Measurements from ENCODE around the gene CACNA1C.

CACNA1C gene

DNA sequence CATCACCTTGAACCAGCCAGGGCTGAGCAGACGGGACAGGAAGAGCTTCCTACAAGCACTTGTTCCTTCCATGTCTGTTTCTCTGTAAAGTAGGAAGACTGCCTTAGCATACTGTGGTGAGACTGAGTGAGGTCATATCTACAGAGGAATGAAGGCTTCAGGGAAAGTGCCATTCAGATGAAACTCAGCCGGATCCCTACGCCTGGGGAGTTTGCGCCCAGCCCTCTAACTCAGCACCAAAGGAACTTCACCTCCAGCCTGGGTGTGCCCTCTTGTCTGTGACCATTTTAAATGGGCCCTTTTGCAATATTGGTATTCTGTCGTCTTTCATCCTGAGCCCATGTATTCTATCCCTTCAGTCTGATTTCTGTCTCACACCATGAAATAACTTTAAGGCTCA, 566.3 kb downstream of the CACNA1C start:
- Histone ChIP-seq H3K4me3 (ENCODE audit: low read depth in 1 of 5, low read length in 5 of 5) (no peak overlapping the region), H3K27ac (ENCODE audit: low read depth, low read length) (no peak overlapping the region), H3K9ac (ENCODE audit: low read length in 5 of 5) (no peak overlapping the region), H3K4me1 (ENCODE audit: control insufficient read depth in 5 of 5, insufficient read depth in 5 of 5, low read length in 5 of 5) (peaks cover 0 to 2% (median 0%) of the 10 kb centered on the region in 5 donors), H3K36me3 (ENCODE audit: control insufficient read depth in 5 of 5, insufficient read depth in 5 of 5, low read length in 5 of 5) (peaks cover 0 to 4% (median 0%) of the 10 kb centered on the region in 5 donors), H3K9me3 (ENCODE audit: control insufficient read depth in 5 of 5, low read length in 5 of 5) (no peaks in the 10 kb centered on the region), H3K27me3 (ENCODE audit: control insufficient read depth in 5 of 5, insufficient read depth in 4 of 5, low read length in 5 of 5) (peaks cover 0 to 17% (median 3%) of the 10 kb centered on the region in 5 donors)

DNA sequence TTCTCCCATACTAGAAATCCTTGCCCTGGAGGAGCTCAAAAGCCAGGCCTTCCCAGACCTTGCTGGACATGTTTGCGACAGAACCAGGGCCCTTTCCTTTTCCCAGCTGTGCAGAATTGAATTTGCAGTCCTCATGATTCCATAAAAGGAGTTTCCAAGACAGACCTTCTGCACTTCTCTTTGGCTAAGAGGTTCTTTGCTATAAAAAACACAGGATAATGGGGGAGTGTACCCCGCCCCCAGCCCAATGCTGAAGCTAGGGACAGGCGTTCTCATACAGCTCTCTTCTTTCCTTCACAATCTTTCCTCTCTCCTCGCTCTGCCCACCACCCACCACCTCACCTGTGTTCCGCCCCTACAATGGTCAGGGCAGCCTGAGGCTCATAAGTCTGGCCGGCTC, 569.7 kb downstream of the CACNA1C start:
- no peak overlapping the region for H3K27ac ChIP-seq (ENCODE audit: low read depth, low read length)
- H3K9ac ChIP-seq (ENCODE audit: low read length in 5 of 5) = no peak overlapping the region
- peaks cover 0 to 4% (median 0%) of the 10 kb centered on the region in 5 donors for H3K36me3 ChIP-seq (ENCODE audit: control insufficient read depth in 5 of 5, insufficient read depth in 5 of 5, low read length in 5 of 5)
- no peaks in the 10 kb centered on the region for H3K4me1 ChIP-seq (ENCODE audit: control insufficient read depth in 5 of 5, insufficient read depth in 5 of 5, low read length in 5 of 5)
- H3K9me3 ChIP-seq (ENCODE audit: control insufficient read depth in 5 of 5, low read length in 5 of 5) = no peaks in the 10 kb centered on the region
- H3K4me3 ChIP-seq (ENCODE audit: low read depth in 1 of 5, low read length in 5 of 5) = no peak overlapping the region
- peaks cover 0 to 4% (median 2%) of the 10 kb centered on the region in 5 donors for H3K27me3 ChIP-seq (ENCODE audit: control insufficient read depth in 5 of 5, insufficient read depth in 4 of 5, low read length in 5 of 5)

DNA sequence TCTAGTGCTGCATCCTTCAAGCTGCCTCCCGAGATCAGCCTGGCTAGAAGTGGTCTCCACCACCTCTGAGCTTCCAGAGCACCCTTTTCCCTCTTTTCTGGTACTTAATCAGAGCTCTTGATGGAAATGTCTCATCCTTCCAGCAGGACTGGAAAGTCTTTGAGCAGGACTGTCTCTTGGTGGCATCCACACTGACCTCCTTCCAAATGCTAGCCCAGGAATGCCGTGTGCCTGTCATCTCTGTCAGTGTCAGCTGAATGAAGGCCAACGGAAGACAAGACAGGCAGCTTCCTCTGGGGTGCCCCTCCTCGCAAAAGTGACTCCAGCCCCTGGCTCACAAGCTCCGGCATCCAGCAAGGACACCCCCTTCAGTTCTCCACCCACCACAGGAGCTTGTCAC, 570.7 kb downstream of the CACNA1C start:
- peaks cover 0 to 4% (median 0%) of the 10 kb centered on the region in 5 donors for H3K36me3 ChIP-seq (ENCODE audit: control insufficient read depth in 5 of 5, insufficient read depth in 5 of 5, low read length in 5 of 5)

DNA sequence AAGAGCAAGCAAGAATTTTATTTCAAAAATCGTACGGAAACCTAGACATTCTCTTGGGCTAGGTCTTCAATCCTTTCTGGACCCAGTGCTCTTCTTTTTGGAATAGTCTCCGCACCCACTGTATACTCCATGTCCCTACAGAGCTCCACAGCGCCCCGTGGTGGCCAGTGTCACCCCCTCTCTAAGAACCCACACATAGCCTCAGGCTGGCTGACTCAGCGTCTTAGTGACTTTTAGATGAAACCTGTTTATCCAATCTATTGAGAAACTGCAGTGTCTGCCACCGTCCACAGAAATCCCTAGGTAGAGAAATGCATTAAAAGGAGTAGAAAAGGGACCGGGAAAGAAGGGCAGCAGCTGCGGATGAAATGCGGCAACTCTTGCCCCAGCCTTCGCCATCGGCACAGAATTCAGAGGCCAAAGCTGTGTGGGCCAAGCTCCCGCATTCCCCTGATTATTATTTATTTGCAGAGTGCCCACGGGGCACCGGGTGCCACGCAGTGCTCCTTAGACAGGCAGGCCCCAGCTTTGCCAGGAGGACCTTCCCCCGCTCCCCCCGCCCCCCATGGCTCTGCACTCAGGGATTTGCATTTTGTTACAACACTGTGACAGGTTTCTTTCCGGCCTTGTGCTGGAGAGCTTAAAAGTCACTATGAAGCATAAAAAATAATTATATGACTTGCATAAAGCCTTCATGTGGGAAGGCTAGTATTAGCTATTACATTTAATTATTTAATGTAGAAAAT, 571.9 kb downstream of the CACNA1C start:
- no peak overlapping the region for H3K4me3 ChIP-seq (ENCODE audit: low read depth in 1 of 5, low read length in 5 of 5)
- peaks cover 0 to 4% (median 0%) of the 10 kb centered on the region in 5 donors for H3K36me3 ChIP-seq (ENCODE audit: control insufficient read depth in 5 of 5, insufficient read depth in 5 of 5, low read length in 5 of 5)
- no peak overlapping the region for H3K9ac ChIP-seq (ENCODE audit: low read length in 5 of 5)
- no peak overlapping the region for H3K27ac ChIP-seq (ENCODE audit: low read depth, low read length)
- peaks cover 0 to 4% (median 3%) of the 10 kb centered on the region in 5 donors for H3K27me3 ChIP-seq (ENCODE audit: control insufficient read depth in 5 of 5, insufficient read depth in 4 of 5, low read length in 5 of 5)
- H3K4me1 ChIP-seq (ENCODE audit: control insufficient read depth in 5 of 5, insufficient read depth in 5 of 5, low read length in 5 of 5) = no peaks in the 10 kb centered on the region
- no peaks in the 10 kb centered on the region for H3K9me3 ChIP-seq (ENCODE audit: control insufficient read depth in 5 of 5, low read length in 5 of 5)

More for the DNA sequence above, 570.7 kb downstream of the CACNA1C start:
- Histone ChIP-seq H3K9me3 (ENCODE audit: control insufficient read depth in 5 of 5, low read length in 5 of 5) (no peaks in the 10 kb centered on the region), H3K27me3 (ENCODE audit: control insufficient read depth in 5 of 5, insufficient read depth in 4 of 5, low read length in 5 of 5) (peaks cover 0 to 3% (median 2%) of the 10 kb centered on the region in 5 donors), H3K4me1 (ENCODE audit: control insufficient read depth in 5 of 5, insufficient read depth in 5 of 5, low read length in 5 of 5) (no peaks in the 10 kb centered on the region), H3K4me3 (ENCODE audit: low read depth in 1 of 5, low read length in 5 of 5) (no peak overlapping the region), H3K9ac (ENCODE audit: low read length in 5 of 5) (no peak overlapping the region), H3K27ac (ENCODE audit: low read depth, low read length) (no peak overlapping the region)

DNA sequence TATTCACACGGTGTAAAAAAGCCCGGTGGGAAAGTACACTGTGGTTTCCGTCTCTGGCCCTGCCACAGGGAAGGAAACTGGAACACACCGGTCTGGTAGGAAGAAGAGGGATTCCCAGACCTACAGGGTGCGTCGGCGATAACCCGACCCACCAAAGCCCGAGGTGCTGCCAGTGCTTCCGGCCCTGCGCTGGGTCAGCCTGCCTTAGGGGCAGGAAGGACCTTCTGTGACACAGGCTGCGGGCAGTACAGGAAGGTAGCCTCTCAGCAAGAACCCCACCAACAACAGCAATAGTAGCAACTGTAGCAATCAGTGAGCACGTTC, 572.5 kb downstream of the CACNA1C start:
- Histone ChIP-seq H3K9me3 (ENCODE audit: control insufficient read depth in 5 of 5, low read length in 5 of 5) (no peaks in the 10 kb centered on the region), H3K27ac (ENCODE audit: low read depth, low read length) (no peak overlapping the region), H3K36me3 (ENCODE audit: control insufficient read depth in 5 of 5, insufficient read depth in 5 of 5, low read length in 5 of 5) (peaks cover 0 to 4% (median 0%) of the 10 kb centered on the region in 5 donors), H3K4me3 (ENCODE audit: low read depth in 1 of 5, low read length in 5 of 5) (no peak overlapping the region), H3K4me1 (ENCODE audit: control insufficient read depth in 5 of 5, insufficient read depth in 5 of 5, low read length in 5 of 5) (no peaks in the 10 kb centered on the region), H3K9ac (ENCODE audit: low read length in 5 of 5) (no peak overlapping the region), H3K27me3 (ENCODE audit: control insufficient read depth in 5 of 5, insufficient read depth in 4 of 5, low read length in 5 of 5) (peaks cover 0 to 4% (median 3%) of the 10 kb centered on the region in 5 donors)

DNA sequence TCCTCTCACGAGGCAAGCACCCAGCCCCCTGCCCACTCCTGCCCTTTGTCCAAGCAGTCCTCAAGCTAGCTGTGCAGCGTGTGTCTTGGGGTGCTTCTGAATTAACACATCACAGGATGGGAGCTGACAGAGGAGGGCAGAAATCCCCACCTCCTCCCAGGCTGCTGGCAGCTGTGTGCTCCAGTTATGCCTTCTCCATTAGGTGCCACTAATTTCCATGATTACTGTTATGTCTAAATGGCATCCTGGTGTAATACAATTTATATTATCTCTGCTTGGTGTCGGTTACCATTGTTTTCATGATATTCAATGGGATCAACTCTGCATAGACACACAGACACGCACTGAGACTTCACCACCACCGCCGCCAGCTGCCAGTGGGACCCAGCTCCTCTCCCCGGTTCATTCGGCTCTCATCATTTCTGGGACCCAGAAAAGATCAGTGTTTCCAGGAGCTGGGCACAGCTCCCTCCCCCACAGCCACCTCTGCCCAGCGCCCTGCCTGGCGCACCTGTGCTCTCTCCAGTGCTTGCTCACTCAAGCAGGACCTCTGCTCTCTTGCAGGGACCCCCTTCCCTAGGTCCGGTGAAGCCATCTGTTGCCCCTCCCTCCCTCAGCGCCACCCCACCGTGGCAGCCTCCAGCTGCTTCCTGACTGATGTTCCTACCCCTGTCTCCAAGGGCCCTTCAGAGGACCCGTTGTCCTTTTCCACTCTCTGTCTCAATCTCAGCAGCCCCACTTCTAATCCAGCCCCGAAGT, 574.5 kb downstream of the CACNA1C start:
- no peak overlapping the region for H3K4me3 ChIP-seq (ENCODE audit: low read depth in 1 of 5, low read length in 5 of 5)
- H3K9ac ChIP-seq (ENCODE audit: low read length in 5 of 5) = no peak overlapping the region
- no peaks in the 10 kb centered on the region for H3K36me3 ChIP-seq (ENCODE audit: control insufficient read depth in 5 of 5, insufficient read depth in 5 of 5, low read length in 5 of 5)
- no peaks in the 10 kb centered on the region for H3K9me3 ChIP-seq (ENCODE audit: control insufficient read depth in 5 of 5, low read length in 5 of 5)
- H3K27ac ChIP-seq (ENCODE audit: low read depth, low read length) = no peak overlapping the region
- H3K4me1 ChIP-seq (ENCODE audit: control insufficient read depth in 5 of 5, insufficient read depth in 5 of 5, low read length in 5 of 5) = no peaks in the 10 kb centered on the region
- peaks cover 0 to 5% (median 2%) of the 10 kb centered on the region in 5 donors for H3K27me3 ChIP-seq (ENCODE audit: control insufficient read depth in 5 of 5, insufficient read depth in 4 of 5, low read length in 5 of 5)

DNA sequence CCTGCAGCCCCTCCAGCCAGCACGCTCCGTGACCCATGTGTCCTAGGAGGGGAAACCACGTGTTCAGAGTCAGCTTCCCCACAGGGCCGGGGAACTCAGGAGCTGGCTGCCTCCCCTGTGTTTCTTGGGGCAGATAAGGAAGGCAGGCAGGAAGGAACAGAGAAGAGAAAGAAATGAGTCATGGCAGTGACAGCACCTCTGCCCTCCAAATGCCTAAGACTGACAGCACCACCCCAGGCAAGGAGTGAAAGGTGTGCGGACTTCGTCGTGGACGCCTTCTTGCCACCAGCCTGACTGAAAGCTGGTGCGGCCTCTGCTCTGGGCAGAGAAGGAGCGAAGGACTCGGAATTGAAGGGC, 575.0 kb downstream of the CACNA1C start:
- no peak overlapping the region for H3K27ac ChIP-seq (ENCODE audit: low read depth, low read length)
- H3K4me1 ChIP-seq (ENCODE audit: control insufficient read depth in 5 of 5, insufficient read depth in 5 of 5, low read length in 5 of 5) = no peaks in the 10 kb centered on the region
- H3K9me3 ChIP-seq (ENCODE audit: control insufficient read depth in 5 of 5, low read length in 5 of 5) = no peaks in the 10 kb centered on the region
- H3K36me3 ChIP-seq (ENCODE audit: control insufficient read depth in 5 of 5, insufficient read depth in 5 of 5, low read length in 5 of 5) = no peaks in the 10 kb centered on the region
- no peak overlapping the region for H3K4me3 ChIP-seq (ENCODE audit: low read depth in 1 of 5, low read length in 5 of 5)
- H3K9ac ChIP-seq (ENCODE audit: low read length in 5 of 5) = no peak overlapping the region
- peaks cover 0 to 5% (median 2%) of the 10 kb centered on the region in 5 donors for H3K27me3 ChIP-seq (ENCODE audit: control insufficient read depth in 5 of 5, insufficient read depth in 4 of 5, low read length in 5 of 5)

DNA sequence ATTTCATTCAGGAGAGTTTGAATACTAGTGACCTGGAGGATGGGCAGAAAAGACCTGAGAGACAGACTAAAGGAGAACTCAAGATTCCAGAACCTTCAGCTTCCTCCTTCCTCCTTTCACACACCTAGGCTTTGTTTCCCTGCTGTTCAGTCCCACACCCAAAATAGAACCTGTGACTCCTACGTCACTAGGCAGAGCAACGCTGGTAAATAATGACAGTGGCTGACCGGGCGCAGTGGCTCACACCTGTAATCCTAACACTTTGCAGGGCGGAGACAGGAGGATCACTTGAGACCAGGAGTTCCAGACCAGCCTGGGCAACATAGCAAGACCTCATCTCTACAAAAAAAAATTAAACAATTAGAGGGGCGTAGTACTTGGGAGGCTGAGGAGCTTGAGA, 575.6 kb downstream of the CACNA1C start:
- H3K4me1 ChIP-seq (ENCODE audit: control insufficient read depth in 5 of 5, insufficient read depth in 5 of 5, low read length in 5 of 5) = no peaks in the 10 kb centered on the region
- H3K4me3 ChIP-seq (ENCODE audit: low read depth in 1 of 5, low read length in 5 of 5) = no peak overlapping the region
- H3K27ac ChIP-seq (ENCODE audit: low read depth, low read length) = no peak overlapping the region
- H3K9me3 ChIP-seq (ENCODE audit: control insufficient read depth in 5 of 5, low read length in 5 of 5) = no peaks in the 10 kb centered on the region
- H3K9ac ChIP-seq (ENCODE audit: low read length in 5 of 5) = no peak overlapping the region
- H3K27me3 ChIP-seq (ENCODE audit: control insufficient read depth in 5 of 5, insufficient read depth in 4 of 5, low read length in 5 of 5) = peaks cover 0 to 5% (median 2%) of the 10 kb centered on the region in 5 donors
- no peaks in the 10 kb centered on the region for H3K36me3 ChIP-seq (ENCODE audit: control insufficient read depth in 5 of 5, insufficient read depth in 5 of 5, low read length in 5 of 5)

DNA sequence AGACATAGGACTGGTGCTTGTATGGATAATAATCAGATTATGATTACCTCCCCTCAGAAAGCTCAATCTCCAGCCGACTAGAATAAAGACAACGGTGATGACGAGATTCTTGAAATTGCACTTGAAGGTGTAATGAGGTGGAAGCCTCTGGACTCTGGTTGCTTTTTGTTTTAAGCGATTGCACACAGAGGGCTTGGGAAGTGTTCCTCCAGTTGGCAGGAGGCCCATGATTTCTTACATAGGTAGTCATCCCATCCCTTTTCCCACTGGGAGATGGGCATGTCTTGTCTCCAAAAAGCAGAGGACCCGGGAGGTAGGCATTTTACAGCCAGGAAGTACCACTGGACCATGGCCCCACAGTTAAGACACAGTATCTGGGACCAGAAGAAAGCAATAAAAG, 576.3 kb downstream of the CACNA1C start:
- Histone ChIP-seq H3K36me3 (ENCODE audit: control insufficient read depth in 5 of 5, insufficient read depth in 5 of 5, low read length in 5 of 5) (no peaks in the 10 kb centered on the region), H3K27me3 (ENCODE audit: control insufficient read depth in 5 of 5, insufficient read depth in 4 of 5, low read length in 5 of 5) (peaks cover 0 to 5% (median 2%) of the 10 kb centered on the region in 5 donors), H3K4me3 (ENCODE audit: low read depth in 1 of 5, low read length in 5 of 5) (no peak overlapping the region), H3K4me1 (ENCODE audit: control insufficient read depth in 5 of 5, insufficient read depth in 5 of 5, low read length in 5 of 5) (no peaks in the 10 kb centered on the region), H3K27ac (ENCODE audit: low read depth, low read length) (no peak overlapping the region), H3K9ac (ENCODE audit: low read length in 5 of 5) (no peak overlapping the region), H3K9me3 (ENCODE audit: control insufficient read depth in 5 of 5, low read length in 5 of 5) (no peaks in the 10 kb centered on the region)

DNA sequence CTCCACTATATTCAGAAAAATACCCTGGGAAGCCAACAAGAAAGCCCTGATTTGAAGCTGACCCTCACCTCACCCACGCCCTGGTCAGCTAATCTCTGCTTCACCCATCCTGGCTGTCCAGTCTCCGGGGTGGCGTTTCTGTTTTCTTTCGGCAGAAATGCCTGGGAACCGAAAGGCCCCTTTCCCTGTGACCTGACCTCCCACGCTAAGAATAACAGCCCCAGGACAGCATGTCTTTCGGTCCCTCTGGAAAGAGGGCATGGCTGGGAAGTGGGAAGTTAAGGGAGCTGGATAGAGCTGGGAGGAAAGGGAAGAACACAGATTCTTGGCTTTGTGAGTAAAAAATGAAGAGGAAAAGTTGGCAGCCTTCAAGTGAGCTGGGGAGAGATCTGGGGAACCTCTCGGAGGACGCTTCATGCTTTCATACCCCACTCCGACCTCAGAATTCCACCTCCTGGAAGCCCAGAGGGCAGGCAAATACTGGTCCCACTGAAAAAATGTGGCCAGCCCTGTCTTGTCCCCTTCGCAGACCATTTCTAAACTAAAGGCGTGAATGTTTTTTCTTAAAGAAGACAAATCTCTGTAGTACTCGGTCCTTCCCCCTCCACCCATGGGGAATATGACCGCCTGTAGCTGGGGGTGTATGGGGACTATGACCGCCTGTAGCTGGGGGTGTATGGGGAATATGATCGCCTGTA, 579.0 kb downstream of the CACNA1C start:
- Histone ChIP-seq H3K27me3 (ENCODE audit: control insufficient read depth in 5 of 5, insufficient read depth in 4 of 5, low read length in 5 of 5) (peaks cover 0 to 5% (median 2%) of the 10 kb centered on the region in 5 donors), H3K9me3 (ENCODE audit: control insufficient read depth in 5 of 5, low read length in 5 of 5) (peaks cover 0 to 5% (median 4%) of the 10 kb centered on the region in 5 donors), H3K36me3 (ENCODE audit: control insufficient read depth in 5 of 5, insufficient read depth in 5 of 5, low read length in 5 of 5) (no peaks in the 10 kb centered on the region), H3K27ac (ENCODE audit: low read depth, low read length) (no peak overlapping the region), H3K9ac (ENCODE audit: low read length in 5 of 5) (no peak overlapping the region), H3K4me3 (ENCODE audit: low read depth in 1 of 5, low read length in 5 of 5) (no peak overlapping the region), H3K4me1 (ENCODE audit: control insufficient read depth in 5 of 5, insufficient read depth in 5 of 5, low read length in 5 of 5) (no peaks in the 10 kb centered on the region)
